T-helper 17 cell (primary cell): Measurements from ENCODE around the gene ERFE. TPM values are rescaled to one million over a fixed set of nuclear protein-coding genes. Genes with fewer than 3 reads are reported as not detected.
A peak's percentile ranks its signal among the peaks of the same experiment; 100 is the strongest.

Experiments used
- ATAC-seq: fragments of 150-1000 bp; cut with Tn5 transposase; 2 replicates; pipeline ENCODE4 v1.10.0; 2021; ENCODE audit warnings: mild to moderate bottlenecking, moderate library complexity
- DNase-seq, 3 donors: peaks; one replicate each; pipeline versions ENCODE4 v3.0.0 to v3.0.0-alpha.2; 2020 to 2021
- H3K9me3 ChIP-seq: one replicate; pipeline ENCODE4 v1.7.0; 2013; ENCODE audit warnings: low read length, mild to moderate bottlenecking; ENCODE audit not compliant: control insufficient read depth, poor library complexity, severe bottlenecking
- H3K27ac Mint-ChIP-seq: one replicate; pipeline ENCODE4 v1.8.0; 2022; ENCODE audit warnings: mild to moderate bottlenecking, moderate library complexity, mixed read lengths
- H3K27me3 Mint-ChIP-seq: one replicate; pipeline ENCODE4 v1.8.0; 2022; ENCODE audit warnings: mixed read lengths
- H3K36me3 Mint-ChIP-seq: one replicate; pipeline ENCODE4 v1.8.0; 2022; ENCODE audit warnings: low read depth, mixed read lengths
- H3K4me1 Mint-ChIP-seq: one replicate; pipeline ENCODE4 v1.8.0; 2022; ENCODE audit warnings: mild to moderate bottlenecking, mixed read lengths
- H3K4me3 Mint-ChIP-seq: one replicate; pipeline ENCODE4 v1.8.0; 2022; ENCODE audit warnings: mild to moderate bottlenecking, moderate library complexity, mixed read lengths
- total RNA-seq, 4 donors: library from RNA in 2 of 4; stranded (reverse) in 2 of 4; gene quantifications; one replicate each; pipeline ENCODE4 v1.2.3 and lab custom pipeline; 2022 to 2026

The ERFE gene
- total RNA-seq, 2 donors from 2014 or later: not detected

GRCh38 chr2:238159661-238160205 is 963 bp downstream of the ERFE start:
- H3K27me3 Mint-ChIP-seq: peaks cover 24% of the 10 kb centered on the region
- no peaks in the 10 kb centered on the region for H3K36me3 Mint-ChIP-seq

GRCh38 chr2:238160206-238161129 is 1.7 kb downstream of the ERFE start:
- DNase-seq (no peak), ATAC-seq (no peak)
- H3K27ac Mint-ChIP-seq: no peak overlapping the region
- H3K4me3 Mint-ChIP-seq: peak overlapping the region; percentile 43
- H3K9me3 ChIP-seq: no peaks in the 10 kb centered on the region
- peaks cover 30% of the 10 kb centered on the region for H3K27me3 Mint-ChIP-seq
- no peaks in the 10 kb centered on the region for H3K36me3 Mint-ChIP-seq
- peaks cover 19% of the 10 kb centered on the region for H3K4me1 Mint-ChIP-seq

More at GRCh38 chr2:238159661-238160205, 963 bp downstream of the ERFE start:
- H3K4me1 Mint-ChIP-seq: peaks cover 13% of the 10 kb centered on the region
- no peaks in the 10 kb centered on the region for H3K9me3 ChIP-seq
- no peak for ATAC-seq
- no peak for DNase-seq
- peak overlapping the region; percentile 29 for H3K27ac Mint-ChIP-seq
- peak overlapping the region; percentile 75 for H3K4me3 Mint-ChIP-seq

- no peak overlapping the region for H3K4me3 Mint-ChIP-seq
- no peak for ATAC-seq
- H3K27me3 Mint-ChIP-seq: peaks cover 26% of the 10 kb centered on the region
- H3K4me1 Mint-ChIP-seq: peaks cover 19% of the 10 kb centered on the region
- H3K36me3 Mint-ChIP-seq: no peaks in the 10 kb centered on the region
- DNase-seq: no peak
- H3K9me3 ChIP-seq: no peaks in the 10 kb centered on the region
- H3K27ac Mint-ChIP-seq: no peak overlapping the region
Observed at GRCh38 chr2:238161291-238162051, 2.7 kb downstream of the ERFE start.

GRCh38 chr2:238162251-238162845 is 3.6 kb downstream of the ERFE start:
- Mint-ChIP-seq H3K36me3 (no peaks in the 10 kb centered on the region), H3K4me1 (peaks cover 19% of the 10 kb centered on the region), H3K27me3 (peaks cover 26% of the 10 kb centered on the region), H3K4me3 (no peak overlapping the region), H3K27ac (no peak overlapping the region)
- ATAC-seq (no peak), DNase-seq (no peak)
- no peaks in the 10 kb centered on the region for H3K9me3 ChIP-seq

- no peak for DNase-seq
- H3K4me1 Mint-ChIP-seq: peaks cover 19% of the 10 kb centered on the region
- no peak overlapping the region for H3K4me3 Mint-ChIP-seq
- no peak overlapping the region for H3K27ac Mint-ChIP-seq
- no peaks in the 10 kb centered on the region for H3K9me3 ChIP-seq
- no peak for ATAC-seq
- H3K27me3 Mint-ChIP-seq: peaks cover 26% of the 10 kb centered on the region
- no peaks in the 10 kb centered on the region for H3K36me3 Mint-ChIP-seq
Observed at GRCh38 chr2:238162846-238163441, 4.2 kb downstream of the ERFE start.

GRCh38 chr2:238163481-238164198 is 4.9 kb downstream of the ERFE start:
- Mint-ChIP-seq H3K4me1 (peaks cover 19% of the 10 kb centered on the region), H3K36me3 (no peaks in the 10 kb centered on the region), H3K4me3 (no peak overlapping the region), H3K27ac (no peak overlapping the region), H3K27me3 (peaks cover 26% of the 10 kb centered on the region)
- DNase-seq (no peak), ATAC-seq (no peak)
- no peaks in the 10 kb centered on the region for H3K9me3 ChIP-seq

GRCh38 chr2:238164906-238165287 is 6.1 kb downstream of the ERFE start:
- Mint-ChIP-seq H3K27ac (peak overlapping the region; percentile 80), H3K4me1 (peaks cover 11% of the 10 kb centered on the region), H3K4me3 (peak overlapping the region; percentile 60), H3K36me3 (peaks cover 1% of the 10 kb centered on the region), H3K27me3 (peaks cover 18% of the 10 kb centered on the region)
- no peaks in the 10 kb centered on the region for H3K9me3 ChIP-seq
- DNase-seq (no peak), ATAC-seq (no peak)

GRCh38 chr2:238165288-238165921 is 6.6 kb downstream of the ERFE start:
- Mint-ChIP-seq H3K27me3 (peaks cover 14% of the 10 kb centered on the region), H3K36me3 (peaks cover 4% of the 10 kb centered on the region), H3K4me3 (no peak overlapping the region), H3K27ac (peak overlapping the region; percentile 80), H3K4me1 (peaks cover 10% of the 10 kb centered on the region)
- H3K9me3 ChIP-seq: no peaks in the 10 kb centered on the region
- ATAC-seq (no peak), DNase-seq (no peak)

GRCh38 chr2:238166391-238167343 is 7.9 kb downstream of the ERFE start:
- DNase-seq (no peak), ATAC-seq (peak; percentile 16)
- no peaks in the 10 kb centered on the region for H3K9me3 ChIP-seq
- peak overlapping the region; percentile 11 for H3K27ac Mint-ChIP-seq
- peaks cover 7% of the 10 kb centered on the region for H3K4me1 Mint-ChIP-seq
- peak overlapping the region; percentile 28 for H3K4me3 Mint-ChIP-seq
- H3K27me3 Mint-ChIP-seq: peaks cover 10% of the 10 kb centered on the region
- H3K36me3 Mint-ChIP-seq: peaks cover 4% of the 10 kb centered on the region

- peaks cover 10% of the 10 kb centered on the region for H3K27me3 Mint-ChIP-seq
- H3K4me1 Mint-ChIP-seq: peaks cover 7% of the 10 kb centered on the region
- peaks cover 5% of the 10 kb centered on the region for H3K36me3 Mint-ChIP-seq
- ATAC-seq (peak; percentile 11), DNase-seq (no peak)
- peak overlapping the region; percentile 19 for H3K4me3 Mint-ChIP-seq
- peak overlapping the region; percentile 11 for H3K27ac Mint-ChIP-seq
- no peaks in the 10 kb centered on the region for H3K9me3 ChIP-seq
Observed at GRCh38 chr2:238167344-238167715, 8.6 kb downstream of the ERFE start.

- DNase-seq (no peak), ATAC-seq (no peak)
- Mint-ChIP-seq H3K4me3 (peak overlapping the region; percentile 15), H3K36me3 (peaks cover 6% of the 10 kb centered on the region), H3K27me3 (peaks cover 10% of the 10 kb centered on the region), H3K4me1 (peaks cover 7% of the 10 kb centered on the region), H3K27ac (peak overlapping the region; percentile 11)
- H3K9me3 ChIP-seq: no peaks in the 10 kb centered on the region
Observed at GRCh38 chr2:238167761-238168160, 9.0 kb downstream of the ERFE start.
